ENCODE results near the gene SPTBN1.

The SPTBN1 gene

DNA sequence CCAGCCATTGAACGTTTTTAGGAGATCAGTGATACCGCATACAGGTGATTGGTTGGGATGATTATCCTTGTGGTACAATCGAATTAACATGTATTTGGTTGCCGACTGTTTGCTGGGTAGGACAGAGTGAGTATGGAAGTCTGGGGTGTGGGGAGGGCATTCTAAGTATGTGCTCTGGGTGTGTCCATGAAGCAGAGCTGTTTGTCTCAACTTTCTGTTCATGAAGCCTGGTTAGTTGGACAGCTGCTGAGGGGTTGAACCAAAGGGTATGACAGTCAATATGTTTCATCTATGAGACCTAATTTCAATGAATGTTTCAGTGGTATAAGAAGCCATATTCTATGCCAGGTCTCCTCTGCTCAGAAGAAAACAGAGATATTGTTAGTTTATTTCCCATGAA, 21.9 kb upstream of the SPTBN1 start:
- no peak for DNase-seq (ENCODE audit: low spot score)
- TF ChIP-seq, protein P1, sequence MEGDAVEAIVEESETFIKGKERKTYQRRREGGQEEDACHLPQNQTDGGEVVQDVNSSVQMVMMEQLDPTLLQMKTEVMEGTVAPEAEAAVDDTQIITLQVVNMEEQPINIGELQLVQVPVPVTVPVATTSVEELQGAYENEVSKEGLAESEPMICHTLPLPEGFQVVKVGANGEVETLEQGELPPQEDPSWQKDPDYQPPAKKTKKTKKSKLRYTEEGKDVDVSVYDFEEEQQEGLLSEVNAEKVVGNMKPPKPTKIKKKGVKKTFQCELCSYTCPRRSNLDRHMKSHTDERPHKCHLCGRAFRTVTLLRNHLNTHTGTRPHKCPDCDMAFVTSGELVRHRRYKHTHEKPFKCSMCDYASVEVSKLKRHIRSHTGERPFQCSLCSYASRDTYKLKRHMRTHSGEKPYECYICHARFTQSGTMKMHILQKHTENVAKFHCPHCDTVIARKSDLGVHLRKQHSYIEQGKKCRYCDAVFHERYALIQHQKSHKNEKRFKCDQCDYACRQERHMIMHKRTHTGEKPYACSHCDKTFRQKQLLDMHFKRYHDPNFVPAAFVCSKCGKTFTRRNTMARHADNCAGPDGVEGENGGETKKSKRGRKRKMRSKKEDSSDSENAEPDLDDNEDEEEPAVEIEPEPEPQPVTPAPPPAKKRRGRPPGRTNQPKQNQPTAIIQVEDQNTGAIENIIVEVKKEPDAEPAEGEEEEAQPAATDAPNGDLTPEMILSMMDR (IDR thresholded peaks at IDR 0.05; ENCODE audit: extremely low read depth, missing control alignments): no peak

DNA sequence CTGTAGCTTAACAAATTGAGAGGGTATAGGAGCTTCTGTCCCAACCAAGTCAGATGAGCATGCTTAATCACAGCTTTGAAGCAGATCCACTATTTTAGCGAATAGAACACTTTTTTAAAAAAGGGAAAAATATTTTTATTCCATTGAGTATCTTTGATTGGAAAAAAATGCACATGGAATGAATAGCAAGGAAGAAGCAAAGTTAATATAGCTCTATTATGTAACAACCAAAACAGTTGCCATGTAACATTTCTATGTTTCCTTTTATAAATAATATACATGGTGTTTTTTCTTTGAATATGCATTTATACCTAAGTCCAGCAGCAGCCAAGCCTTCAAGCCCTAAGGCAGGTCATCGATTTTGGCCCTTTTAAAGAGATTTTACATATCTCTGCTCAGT, 21.4 kb upstream of the SPTBN1 start:
- no peak for DNase-seq (ENCODE audit: low spot score)
- TF ChIP-seq, protein P1 (IDR thresholded peaks at IDR 0.05; ENCODE audit: extremely low read depth, missing control alignments): no peak

DNA sequence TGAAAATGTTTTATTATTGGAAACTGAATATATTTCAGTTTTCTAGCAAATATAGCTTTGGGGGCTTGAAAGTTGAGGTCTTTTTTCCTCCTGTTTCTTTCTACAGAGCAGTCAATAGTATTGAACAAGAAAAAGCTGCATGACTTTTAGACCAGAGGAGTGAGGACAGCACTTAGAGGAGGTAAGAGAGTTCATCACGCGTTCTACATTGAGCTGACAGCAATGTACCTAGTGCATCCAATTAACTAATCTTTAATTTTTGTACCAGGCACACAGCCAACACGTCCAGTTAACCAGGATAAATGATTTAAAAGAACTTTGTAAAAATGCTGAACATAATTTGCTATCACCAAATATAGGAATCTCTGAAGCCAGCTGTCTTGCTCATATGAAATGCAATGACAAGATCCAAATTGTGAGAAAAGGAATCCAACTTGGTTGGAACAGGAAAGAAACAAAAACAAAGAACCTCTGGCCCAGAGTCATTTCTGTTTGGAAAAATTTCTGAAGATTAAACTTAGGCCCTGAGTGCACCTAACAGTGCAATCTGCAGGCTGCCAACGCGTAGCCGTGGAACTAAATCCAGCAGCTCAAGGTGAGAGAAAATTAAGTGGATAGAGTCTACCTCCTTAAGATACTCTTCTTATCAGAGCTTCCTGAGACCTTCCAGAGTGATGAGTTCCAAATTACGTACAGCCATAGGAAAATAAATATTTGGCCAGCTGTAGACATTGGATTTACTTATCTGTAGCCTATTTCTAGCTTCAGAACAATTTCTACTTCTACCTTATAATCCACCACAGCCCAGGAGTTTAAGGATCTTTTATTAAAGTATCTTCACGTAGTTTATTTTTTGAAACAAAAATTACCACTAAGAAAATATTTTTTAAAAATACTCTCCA, 20.6 kb upstream of the SPTBN1 start:
- no peak for DNase-seq (ENCODE audit: low spot score)
- TF ChIP-seq, protein P1 (IDR thresholded peaks at IDR 0.05; ENCODE audit: extremely low read depth, missing control alignments): no peak

DNA sequence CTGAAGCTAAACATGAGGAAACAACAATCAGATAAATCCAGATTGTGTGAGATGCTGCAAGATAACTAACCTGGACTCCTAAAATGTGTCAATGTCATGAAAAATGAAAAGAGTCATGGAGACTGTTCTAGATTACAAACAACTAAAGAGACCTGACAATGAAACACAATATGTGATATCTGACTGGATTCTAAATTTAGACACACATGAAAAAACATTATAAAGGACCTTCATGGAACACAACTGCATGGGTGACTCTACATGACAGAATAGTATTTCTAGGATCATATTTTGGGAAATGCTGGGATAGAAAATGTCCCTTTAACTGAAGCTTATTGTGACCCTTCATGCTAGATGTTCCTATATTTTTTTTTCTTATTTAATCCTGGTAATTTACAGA, 18.5 kb upstream of the SPTBN1 start:
- DNase-seq (ENCODE audit: low spot score): no peak

DNA sequence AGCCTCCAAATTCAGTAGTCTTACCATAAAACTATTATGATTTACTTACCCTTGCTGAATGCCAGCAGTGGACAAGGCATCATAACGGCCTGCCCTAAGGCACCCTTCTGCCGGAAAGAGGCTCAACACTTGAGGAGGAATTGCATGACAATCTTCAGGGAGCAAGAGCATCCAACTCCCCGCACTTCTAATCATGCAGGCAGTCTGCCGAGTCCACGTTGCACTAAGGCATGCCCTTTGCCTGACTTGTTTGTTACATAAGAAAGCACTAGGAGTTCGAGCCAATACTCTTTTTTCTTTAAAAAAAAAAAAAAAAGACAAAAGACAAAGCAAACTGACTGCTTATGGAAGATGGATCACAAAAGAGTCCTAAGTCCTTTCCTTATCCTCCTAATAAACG, 17.9 kb upstream of the SPTBN1 start:
- TF ChIP-seq, protein P1 (IDR thresholded peaks at IDR 0.05; ENCODE audit: extremely low read depth, missing control alignments): no peak
- DNase-seq (ENCODE audit: low spot score): no peak

More for the DNA sequence above, 18.5 kb upstream of the SPTBN1 start:
- TF ChIP-seq, protein P1 (IDR thresholded peaks at IDR 0.05; ENCODE audit: extremely low read depth, missing control alignments): no peak

DNA sequence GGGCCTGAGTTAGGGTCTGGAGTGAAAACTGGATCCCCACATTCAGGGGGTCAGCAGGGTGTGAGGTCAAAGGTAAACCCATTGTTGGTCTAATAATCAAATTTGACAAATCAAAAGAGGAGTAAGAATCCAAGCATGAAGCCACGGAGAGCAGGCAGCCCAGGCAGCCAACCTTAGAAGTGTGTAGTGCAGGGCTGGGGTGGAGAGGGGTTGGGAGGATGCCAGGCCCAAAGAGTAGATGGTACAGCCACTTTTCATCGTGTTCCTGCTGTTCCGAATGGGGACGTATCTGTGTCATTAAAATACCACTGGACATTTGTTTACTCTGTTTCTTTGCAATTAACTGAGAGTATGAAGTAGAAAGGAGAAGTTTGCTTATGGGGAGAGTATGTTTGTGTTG, 16.5 kb upstream of the SPTBN1 start:
- TF ChIP-seq, protein P1 (IDR thresholded peaks at IDR 0.05; ENCODE audit: extremely low read depth, missing control alignments): no peak
- no peak for DNase-seq (ENCODE audit: low spot score)

DNA sequence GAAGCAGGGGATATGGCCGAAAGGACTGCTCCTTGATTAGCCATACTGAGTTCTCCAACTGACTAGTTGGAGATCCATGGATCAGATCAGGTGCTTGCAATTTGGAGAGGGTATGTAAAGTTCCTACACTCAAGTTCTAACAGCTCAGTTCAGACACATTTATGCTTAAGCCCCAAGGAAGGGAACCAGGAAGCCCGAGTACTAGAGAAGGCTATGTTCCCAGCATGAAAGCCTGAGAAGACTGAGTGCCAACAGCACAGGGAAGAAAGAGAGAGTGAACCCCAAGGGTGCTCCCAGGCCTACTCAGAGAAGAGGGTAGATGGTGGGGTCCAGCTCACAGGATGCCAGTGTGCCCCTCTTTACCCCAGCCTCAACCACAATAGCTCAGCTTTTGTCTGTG, 16.1 kb upstream of the SPTBN1 start:
- no peak for DNase-seq (ENCODE audit: low spot score)
- TF ChIP-seq, protein P1 (IDR thresholded peaks at IDR 0.05; ENCODE audit: extremely low read depth, missing control alignments): no peak

All from GM20000 (cell line).